Esophagus squamous epithelium (tissue), 4 donors: ENCODE measurements around the gene RTN4RL2.

Experiments used
- POLR2A ChIP-seq, 4 donors: fragments of 450-650 bp; IDR thresholded peaks; one replicate each; pipeline ENCODE4 v1.6.1; 2017; ENCODE audit warnings: antibody characterized with exemption in 4 of 4, mild to moderate bottlenecking in 4 of 4, moderate library complexity in 3 of 4
- TF ChIP-seq, protein P1 (sequence below), 6 experiments: fragments of 450-650 bp in 4 of 6; fragments of 200-600 bp in 2 of 6; sonication (generic) in 2 of 6; IDR thresholded peaks; one replicate each; pipeline ENCODE4 v1.5.1; 2016 to 2019; ENCODE audit warnings: antibody characterized with exemption in 6 of 6, mild to moderate bottlenecking in 4 of 6, moderate library complexity in 4 of 6

DNA sequence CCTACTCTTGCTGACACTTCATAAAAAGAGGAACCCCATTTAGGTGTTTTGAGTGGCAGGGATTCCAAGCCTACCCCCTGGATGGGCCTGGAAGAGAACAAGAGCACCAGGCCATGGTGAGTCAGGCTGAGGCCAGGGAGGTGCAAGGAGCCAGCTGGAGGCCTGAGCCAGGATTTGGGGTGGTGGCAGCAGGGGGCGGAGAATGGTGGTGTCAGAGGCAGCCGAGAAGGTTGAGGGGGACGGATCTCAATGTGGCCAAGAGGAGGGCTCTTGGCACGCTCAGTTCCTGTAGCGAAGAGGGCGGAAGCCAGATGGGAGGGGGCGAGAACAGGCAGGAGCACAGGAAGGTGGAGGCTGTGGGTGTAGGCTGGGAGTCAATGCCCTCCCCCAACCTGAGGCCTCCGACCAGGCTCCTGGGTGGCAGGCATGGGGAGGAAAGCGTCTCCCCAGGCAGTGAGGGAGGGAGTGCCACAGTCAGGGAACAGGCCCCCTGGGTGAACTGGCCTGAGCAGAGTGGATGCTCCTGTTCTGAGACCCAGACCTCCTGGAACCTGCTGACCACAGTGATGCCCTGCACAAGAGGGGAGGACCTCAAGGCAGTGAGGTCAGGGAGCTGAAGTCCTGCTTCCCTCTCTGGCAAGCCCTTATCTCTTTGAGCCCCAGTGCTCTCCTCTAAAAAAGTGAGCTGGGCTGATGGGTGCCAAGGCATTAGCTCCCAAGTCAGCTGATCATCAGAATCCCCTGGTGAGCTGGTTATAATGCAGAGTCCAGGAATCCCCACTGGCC lies 13.9 kb downstream of the RTN4RL2 start:
- TF ChIP-seq, protein P1, sequence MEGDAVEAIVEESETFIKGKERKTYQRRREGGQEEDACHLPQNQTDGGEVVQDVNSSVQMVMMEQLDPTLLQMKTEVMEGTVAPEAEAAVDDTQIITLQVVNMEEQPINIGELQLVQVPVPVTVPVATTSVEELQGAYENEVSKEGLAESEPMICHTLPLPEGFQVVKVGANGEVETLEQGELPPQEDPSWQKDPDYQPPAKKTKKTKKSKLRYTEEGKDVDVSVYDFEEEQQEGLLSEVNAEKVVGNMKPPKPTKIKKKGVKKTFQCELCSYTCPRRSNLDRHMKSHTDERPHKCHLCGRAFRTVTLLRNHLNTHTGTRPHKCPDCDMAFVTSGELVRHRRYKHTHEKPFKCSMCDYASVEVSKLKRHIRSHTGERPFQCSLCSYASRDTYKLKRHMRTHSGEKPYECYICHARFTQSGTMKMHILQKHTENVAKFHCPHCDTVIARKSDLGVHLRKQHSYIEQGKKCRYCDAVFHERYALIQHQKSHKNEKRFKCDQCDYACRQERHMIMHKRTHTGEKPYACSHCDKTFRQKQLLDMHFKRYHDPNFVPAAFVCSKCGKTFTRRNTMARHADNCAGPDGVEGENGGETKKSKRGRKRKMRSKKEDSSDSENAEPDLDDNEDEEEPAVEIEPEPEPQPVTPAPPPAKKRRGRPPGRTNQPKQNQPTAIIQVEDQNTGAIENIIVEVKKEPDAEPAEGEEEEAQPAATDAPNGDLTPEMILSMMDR (IDR thresholded peaks at IDR 0.05), result no peak
- no peak for TF ChIP-seq POLR2A (IDR thresholded peaks at IDR 0.05)
